HG03159 (cell line): ENCODE measurements around the gene DAB1.
"Not testable (repeated sequence)": the region's sequence is repeated elsewhere in the genome, so short reads cannot be mapped to it uniquely, and the experiment has no call there.

Source experiments
- ATAC-seq: cut with Tn5 transposase; IDR thresholded peaks from one replicate; pipeline ENCODE4 v1.9.1; 2021; ENCODE audit warnings: mild to moderate bottlenecking, moderate library complexity; ENCODE audit not compliant: unreplicated experiment

The DAB1 gene

DNA sequence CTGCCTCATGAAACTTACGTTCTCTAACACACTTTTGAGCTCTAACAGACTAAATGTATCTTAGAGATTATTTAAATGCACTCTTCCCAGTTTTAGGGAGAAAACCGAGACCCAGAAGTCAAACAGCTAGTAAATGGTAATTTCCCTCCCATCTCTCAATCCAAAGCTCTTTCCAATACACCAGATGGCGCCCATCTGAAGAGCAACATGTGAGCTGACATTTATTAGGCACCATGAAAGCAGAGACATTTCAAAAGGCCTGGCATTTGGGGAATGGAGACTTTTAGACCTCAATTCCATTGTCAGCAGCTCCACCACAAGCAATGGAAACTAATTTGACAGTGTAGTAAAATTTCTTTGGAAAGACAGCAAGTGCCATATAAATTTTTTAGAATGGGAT is 191.4 kb downstream of the DAB1 start:
- ATAC-seq = no peak

DNA sequence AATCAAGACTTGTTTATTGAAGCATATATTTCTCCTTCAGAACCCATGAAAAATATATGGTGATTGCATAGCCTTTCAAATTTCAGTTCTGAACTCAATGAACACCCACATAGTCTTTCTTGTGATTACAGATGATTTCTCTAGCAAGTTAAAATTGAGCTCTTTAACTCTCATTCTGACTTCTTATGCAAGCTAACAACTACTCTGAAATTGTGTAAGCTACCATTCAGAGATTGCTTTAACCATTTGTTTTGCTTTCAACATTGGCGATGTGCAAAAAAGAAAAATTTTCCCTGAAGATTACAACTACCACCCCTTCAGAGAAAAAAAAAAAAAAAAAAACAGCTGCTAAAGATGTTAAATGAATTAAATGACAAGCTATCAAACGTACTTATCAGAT is 193.9 kb downstream of the DAB1 start:
- ATAC-seq = no peak

DNA sequence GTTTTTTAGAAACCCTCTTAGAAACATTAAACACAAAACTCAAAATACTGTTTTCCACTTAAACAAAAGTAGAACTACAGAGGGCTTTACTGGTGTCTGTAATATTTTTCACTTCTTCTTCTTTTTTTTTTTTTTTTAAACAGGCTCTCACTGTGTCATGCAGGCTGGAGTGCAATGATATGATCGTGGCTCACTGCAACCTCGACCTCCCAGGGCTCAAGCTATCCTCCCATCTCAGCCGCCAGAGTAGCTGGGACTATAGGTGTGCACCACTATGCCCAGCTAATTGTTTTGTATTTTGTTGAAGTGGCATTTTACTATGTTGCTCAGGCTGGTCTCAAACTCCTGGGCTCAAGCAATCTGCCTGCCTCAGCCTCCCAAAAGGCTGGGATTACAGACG is 194.8 kb downstream of the DAB1 start:
- no peak for ATAC-seq

DNA sequence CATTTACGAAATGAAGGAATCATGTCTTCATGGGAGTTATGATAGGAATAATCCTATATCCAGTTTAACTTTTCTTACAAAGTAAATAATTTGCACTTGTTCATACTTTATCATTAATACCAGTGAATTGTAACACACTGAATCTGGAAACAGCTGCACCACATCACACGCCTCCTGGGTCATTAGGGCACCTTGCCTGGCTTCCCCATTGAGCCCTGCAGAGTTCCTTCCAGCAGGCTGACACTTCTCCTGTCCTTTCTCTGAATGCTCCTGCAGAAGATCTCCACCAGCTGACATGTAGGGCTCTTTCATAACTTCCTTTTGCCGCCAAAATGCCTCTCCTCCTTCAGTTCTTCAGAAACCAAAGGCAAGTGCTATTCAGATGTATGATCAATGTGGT is 201.1 kb downstream of the DAB1 start:
- ATAC-seq = no peak

DNA sequence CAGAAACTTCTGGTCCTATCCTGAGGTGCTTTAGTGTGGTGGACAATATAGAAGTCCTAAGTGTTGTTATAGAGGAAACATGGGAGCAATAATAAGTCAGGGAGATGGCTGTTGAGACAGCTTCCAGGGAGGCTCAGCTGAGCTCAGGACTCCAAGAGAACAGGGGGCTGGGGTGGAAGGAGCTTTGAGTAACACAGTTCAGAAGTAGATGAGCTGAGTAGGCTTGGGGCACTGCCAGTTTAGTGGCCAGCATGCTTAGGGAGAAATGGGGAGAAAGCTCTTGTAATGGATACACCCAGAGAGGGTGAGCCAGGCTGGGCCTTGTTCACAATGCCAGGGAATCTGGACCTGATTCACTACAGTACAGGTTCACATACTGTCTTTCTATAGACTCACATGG is 201.6 kb downstream of the DAB1 start:
- ATAC-seq = no peak

DNA sequence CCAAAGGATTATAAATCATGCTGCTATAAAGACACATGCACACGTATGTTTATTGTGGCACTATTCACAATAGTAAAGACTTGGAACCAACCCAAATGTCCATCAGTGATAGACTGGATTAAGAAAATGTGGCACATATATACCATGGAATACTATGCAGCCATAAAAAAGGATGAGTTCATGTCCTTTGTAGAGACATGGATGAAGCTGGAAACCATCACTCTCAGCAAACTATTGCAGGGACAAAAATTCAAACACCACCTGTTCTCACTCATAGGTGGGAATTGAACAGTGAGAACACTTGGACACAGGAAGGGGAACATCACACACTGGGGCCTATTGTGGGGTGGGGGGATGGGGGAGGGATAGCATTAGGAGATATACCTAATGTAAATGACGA is 203.0 kb downstream of the DAB1 start:
- ATAC-seq = not testable (repeated sequence)

DNA sequence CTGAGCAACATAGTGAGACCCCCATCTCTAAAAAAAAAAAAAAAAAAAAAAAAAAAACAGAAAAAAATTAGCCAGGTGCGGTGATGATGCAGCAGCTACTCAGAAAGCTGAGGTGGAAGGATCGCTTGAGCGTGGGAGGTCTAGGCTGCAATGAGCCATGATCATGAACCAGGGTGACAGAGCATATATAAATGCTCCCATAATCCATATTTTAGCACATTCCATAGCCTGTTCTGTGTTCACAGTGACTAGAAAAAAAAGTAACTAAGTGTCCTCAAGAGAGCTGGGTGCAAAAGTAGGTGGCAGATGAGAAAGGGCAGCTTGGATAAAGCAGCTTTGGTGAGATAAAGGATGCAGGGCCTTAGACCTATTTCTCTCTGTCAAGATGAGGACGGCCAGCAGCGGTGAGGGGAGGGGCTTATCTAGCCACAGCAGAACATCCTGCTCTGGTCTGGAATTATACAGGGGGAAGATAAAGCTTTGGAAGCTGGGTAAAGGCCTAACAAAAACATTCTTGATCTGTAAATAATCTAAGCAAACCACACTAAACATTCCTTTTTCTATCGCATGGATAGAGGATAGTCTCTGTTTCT is 205.3 kb downstream of the DAB1 start:
- ATAC-seq = no peak

DNA sequence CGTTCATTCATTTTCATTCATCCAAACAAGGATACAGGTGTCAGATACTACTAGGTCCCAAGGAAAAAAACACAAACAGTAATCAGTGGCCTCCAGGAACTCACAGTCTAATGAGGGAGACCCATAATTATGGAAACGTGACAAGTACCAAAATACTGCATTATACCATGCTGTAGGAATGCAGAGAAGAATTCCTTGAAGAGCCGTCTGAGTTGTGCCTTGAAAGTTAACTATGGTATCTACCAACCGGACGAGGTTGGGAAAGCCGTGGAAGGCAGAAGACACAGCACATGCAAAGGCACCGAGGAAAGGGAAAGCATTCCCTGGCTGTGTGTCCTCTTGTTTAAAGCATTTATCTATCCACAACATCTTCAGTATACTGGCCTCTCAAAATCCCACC is 206.0 kb downstream of the DAB1 start:
- ATAC-seq = no peak

DNA sequence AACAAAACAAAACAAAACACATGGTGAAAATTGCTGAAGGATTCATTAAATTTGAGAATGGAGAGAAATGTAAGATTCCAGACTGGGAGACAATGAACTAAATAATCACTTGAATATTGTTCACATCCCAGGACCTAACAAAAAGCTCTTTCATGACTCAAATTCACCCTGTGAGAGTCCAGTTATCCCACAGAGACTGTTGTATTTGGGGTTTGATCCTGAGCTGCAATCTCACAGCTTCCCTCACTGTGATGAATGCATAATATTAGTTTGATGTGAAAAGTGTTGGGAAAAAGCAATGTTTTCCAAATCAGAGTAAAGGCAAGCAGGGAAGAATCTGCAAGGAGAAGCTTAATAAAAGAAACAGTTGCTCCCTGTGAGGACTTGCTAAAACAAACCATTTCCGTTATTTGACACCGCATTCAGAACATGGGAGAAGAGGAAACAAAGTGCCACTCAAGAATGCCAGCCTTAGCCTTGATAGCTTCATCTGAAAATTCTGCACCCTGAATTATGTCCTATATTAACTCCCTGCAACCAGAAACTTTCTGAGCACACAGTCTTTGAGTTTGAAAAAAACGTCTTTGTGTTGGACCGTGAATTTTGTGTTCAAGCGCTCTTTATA is 208.8 kb downstream of the DAB1 start:
- no peak for ATAC-seq

DNA sequence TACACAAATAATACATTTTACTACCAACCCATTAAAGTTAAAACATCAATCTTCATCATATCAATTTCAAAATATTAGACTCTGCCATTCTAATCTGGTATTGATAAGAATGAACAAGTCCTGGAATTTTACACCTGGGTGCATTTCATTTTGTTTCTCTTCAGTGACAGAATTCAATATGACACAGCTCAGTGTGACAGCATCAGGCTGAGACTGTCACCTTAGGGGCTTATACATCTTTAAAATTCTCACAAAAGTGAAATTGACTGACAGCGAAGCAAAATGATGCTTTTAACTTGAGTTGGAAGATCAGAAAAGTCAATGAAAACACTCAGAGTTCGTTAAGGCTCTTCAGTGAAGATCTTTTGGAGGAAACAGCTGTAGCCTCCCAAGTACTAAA is 213.0 kb downstream of the DAB1 start:
- no peak for ATAC-seq

DNA sequence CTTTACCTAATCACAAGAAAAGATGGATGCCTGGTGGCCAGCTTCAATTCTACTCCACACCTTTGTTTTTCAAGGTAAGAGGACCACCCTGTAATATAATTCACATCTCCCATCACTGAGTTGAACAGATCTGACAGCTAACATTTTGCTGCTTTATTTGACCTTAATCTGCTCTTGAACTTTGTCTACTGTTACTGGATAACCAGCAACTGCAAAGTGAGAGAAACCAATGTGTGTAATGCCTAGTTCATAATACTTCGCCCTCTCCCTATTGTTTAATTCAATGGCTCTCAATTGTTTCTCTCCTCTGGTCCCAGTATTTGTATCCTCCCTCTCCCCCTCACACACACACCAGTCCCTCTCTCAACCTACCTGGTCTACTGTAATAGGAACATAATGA is 214.4 kb downstream of the DAB1 start:
- ATAC-seq = no peak

DNA sequence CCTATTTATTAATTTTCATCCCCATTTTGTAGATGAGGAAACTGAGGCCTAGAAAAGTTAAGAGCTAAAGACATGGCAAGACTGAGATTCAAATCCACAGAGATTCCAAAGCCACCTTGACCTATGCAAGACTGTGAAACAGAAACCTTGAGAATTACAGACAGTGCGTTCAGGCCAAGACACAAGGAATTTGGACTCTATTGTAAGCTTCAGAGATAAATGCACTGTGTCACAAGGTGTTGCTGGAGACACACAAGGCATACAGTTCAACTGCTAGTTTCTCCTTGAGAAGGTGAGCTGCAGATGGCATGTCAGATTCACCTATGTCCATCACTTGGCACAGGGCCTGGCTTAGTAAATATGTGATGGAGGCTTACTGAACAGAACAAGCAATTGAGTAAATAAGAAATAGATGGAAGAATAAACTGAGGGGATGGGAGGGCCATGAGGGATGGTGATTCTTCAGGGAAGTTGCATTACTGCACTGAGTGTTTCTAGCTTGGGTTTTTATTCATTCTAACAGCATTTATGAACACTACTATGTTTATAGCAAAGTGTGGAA is 215.0 kb downstream of the DAB1 start:
- no peak for ATAC-seq

DNA sequence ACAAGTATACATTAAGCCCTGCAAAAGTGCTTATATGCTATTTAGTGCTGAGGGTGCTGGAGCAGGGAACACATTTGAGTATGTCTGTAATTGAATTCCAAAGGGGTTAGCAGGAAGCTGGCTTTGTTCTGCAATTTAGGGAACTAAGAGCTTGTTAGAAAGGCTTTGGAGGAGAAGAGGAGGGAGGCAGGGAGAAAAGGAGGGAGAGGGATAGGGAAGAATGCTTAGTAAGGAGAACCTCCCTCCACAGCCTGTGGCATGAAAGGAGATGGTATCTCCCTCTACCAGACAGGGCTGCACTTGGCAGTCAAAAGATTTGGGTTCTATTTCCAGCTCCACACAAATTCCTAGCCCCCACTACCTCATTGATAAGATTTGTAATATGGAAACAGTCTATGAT is 217.8 kb downstream of the DAB1 start:
- no peak for ATAC-seq

DNA sequence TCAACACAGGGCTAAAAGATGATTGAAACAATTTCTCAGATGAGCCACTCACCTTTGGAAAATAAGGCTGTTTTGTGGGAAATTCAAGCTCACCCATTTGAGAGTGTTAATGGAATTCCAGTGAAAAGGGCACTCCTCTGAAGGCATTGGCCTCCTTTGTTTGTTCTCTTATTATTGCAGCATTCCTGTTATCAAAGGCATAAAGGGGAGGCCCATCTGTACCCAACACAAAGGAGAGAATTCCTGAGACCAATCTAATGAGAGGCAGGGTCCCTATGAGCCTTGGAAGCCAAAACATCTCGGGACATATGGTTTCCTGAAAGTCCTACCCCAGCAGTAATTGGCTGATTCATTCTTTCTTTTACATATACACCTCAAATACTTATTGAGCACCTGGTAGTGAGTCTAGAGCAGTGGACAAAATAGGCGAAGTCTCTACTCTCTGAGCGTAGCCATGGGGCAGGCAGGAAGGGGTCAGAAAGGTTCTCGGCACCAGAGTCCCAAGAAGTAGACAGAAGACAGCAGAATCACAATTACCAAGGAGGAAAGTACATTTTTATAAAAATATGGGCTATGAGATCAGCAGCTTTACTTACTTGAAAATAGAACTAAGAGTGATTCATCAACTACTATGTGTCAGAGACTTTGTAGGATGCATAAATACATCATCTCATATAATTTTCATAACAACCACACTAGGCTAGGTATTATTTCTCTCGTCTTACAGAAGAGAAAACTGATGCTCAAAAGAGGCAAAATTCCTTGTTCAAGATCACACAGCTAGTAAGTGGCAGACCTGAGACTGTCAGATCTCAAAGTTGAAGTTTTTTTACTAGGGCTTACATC is 218.7 kb downstream of the DAB1 start:
- ATAC-seq = no peak

DNA sequence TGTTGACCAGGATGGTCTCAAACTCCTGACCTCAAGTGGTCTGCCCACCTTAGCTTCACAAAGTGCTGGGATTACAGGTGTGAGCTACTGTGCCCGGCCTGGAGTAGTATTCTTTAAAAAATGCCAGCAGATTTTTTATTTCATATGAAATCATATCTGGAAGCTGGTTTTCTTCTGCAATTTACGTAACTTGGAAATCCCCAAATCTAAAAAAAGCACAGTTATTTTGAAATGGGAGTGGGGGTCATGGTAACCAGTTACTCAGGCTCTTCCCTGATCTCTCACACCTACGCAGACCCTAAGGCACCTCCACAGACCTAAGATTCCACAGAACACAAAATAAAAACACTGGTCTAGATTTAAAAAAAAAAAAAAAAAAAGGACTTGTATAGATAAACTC is 219.8 kb downstream of the DAB1 start:
- ATAC-seq = no peak

DNA sequence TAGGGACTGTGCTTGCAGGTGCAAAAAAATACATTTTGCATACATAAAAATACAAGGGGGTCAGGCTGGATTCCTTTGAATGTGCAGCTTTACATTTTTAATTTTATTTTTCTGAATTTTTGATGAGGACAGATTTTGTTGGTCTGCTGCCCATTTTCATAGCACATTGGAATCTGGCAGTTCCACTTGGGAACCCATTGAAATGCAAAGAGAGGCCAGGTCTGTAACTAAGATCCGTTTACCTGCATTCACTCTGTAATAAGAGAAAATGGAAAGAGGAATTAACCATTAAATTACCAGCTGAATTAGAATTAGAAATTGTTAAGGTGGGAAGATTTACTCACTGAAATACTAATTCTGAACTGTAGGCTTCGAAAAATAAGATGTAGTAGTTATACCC is 221.6 kb downstream of the DAB1 start:
- ATAC-seq = no peak

DNA sequence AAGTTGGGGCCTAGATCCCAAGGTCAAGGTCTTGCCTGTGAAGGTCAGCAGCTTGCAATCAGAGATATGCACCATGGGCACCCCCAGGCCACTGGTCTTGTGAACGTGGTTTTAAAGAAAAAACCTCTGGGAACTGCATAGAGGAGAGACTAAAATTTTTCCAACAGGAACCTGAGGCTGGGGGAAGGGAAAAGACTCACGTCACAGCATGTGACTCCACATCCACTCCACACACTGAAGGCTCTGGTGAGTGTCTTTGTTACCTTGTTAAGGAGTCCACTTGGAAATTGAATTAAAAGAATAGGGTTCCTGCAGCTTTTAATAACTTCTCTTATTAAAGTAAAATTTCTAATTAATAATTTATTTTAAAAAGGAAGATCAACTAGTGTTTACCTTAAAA is 224.9 kb downstream of the DAB1 start:
- ATAC-seq = no peak

DNA sequence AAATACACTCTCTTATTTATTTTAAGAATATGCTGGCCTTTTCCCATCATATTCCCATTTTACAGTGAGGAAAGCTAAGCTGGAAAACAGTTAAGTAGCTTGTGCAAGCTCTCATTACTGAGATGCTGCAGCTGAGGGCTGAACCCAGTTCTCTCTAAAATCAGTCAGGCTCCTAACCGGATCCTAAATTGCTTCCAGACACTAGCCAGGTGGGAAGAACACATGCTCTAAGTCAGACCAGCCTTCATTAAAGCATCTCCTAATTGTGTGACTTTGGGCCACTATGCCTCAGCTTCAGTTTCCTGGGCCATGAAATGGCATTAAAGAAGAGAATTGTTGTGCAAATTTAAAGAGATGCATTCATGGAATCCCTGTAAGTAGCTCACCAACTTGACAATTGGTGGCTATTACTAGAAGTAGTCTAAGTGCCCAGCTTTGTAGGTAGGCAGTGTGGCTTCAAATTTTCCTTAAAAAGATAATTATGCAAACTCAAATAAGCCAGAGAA is 228.4 kb downstream of the DAB1 start:
- ATAC-seq = no peak

DNA sequence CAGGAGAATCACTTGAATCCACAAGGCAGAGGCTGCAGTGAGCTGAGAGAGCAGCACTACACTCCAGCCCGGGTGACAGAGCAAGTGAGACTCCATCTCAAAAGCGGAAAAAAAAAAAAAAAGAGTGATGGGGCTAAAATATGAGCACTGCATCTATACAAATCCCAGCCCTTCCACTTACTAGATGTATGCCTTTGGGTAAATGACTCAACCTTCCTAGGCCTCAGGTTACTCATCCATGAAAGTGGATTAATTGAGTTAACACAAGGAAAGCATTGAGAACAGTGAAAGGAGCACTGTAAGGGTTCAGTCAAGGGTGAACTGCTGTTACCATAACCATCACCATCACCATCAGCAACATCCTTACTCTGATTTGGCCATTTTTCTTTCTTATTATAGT is 231.6 kb downstream of the DAB1 start:
- no peak for ATAC-seq

DNA sequence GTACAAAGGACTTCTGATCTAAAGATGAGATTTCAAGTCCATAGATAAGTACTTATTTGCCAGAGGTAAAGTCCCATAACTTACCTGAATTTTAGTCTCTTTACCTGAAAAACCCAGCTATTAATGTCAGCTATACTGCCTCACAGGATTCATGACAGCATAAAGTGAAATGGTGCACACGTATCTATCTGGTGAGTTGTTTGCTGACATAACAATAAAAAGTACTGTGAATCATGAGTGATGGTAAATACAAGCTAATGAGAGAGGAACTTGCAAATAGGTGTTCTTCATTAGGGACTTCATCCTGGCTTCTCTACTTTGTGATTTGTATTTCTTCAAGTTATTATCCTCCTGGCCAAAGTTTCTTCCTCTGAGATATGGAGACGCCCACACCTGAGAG is 233.0 kb downstream of the DAB1 start:
- ATAC-seq = no peak

DNA sequence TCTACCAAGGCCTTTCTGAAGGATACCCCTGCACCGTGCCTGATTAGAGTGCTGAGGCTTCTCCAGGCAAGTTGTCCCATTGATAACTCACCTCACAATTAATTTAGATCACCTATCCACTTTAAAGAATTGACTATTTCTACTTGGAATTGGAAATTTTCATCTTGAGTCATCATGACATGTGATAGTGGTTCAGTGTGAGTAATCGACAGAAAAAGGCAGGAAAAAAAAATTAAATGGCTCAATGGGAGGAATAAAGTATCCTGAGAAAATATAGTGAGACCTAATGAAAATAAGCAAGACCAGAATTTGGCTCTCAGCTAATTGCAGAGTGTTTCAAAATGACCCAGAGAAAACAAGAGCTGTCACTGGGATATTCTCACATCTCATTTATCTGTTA is 235.7 kb downstream of the DAB1 start:
- no peak for ATAC-seq

DNA sequence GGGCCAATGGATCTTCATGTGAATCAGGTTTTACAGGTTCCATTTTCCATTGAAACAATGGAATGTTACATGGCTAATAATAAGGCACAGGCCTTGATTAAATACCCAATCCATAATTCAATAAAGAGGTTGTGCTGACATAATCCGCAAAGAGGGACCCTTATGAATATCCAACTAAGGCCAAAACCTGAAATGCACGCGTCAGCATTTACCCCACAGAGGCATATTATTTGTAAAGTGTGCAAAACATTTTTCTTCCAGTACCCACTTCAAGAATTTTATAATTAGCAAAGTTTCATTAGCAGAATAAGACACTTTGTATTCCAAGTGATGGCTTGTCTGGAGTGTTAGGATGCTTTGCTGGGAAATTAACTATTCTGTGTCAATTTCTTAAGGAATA is 237.4 kb downstream of the DAB1 start:
- ATAC-seq = no peak
